GM19240 (cell line): ENCODE data around the gene CNTNAP2.

ENCODE experiments used
- DNase-seq: peaks from one replicate; pipeline ENCODE4 v3.0.0; 2011; ENCODE audit warnings: low spot score; ENCODE audit not compliant: insufficient read length

CNTNAP2 gene

DNA sequence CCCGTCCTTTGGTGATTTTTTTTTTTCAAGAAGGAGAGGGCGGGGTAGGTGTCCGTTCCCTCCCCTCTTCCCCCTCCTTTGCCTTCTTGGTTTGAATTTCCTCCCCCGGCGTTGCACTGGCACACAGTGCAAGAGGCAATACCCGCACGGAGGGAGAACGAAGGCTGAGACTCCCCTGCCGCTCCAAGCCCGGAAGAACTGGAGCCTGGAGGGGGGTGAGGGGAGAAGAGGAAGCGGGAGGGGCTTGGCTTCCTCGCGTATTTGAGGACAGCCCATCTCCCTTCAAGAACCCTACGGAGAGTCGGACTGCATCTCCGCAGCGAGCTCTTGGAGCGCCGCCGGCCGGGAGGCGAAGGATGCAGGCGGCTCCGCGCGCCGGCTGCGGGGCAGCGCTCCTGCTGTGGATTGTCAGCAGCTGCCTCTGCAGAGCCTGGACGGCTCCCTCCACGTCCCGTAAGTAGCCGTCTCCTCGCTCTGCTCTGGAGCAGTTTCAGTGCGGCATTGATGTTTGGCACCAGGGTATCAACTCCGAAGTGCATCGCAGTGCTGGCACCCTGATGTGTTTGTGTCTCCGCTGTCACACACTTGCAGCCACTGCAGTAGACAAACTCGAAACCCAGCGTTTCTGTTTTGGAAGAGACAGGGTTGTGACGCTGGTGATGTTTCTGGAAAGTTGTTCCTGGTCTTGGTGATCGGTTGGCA, at the start of gene CNTNAP2:
Gene CNTNAP2 (plus strand): TSS at position 281 of the 702 bp plus-strand sequence. CDS start 76 bp downstream, at position 357.
- no peak for DNase-seq

GRCh38 chr7:146067880-146068279, 48.7 kb upstream of the CNTNAP2 start:
- DNase-seq: no peak

GRCh38 chr7:146074195-146074765, 42.3 kb upstream of the CNTNAP2 start:
- DNase-seq: no peak

DNA sequence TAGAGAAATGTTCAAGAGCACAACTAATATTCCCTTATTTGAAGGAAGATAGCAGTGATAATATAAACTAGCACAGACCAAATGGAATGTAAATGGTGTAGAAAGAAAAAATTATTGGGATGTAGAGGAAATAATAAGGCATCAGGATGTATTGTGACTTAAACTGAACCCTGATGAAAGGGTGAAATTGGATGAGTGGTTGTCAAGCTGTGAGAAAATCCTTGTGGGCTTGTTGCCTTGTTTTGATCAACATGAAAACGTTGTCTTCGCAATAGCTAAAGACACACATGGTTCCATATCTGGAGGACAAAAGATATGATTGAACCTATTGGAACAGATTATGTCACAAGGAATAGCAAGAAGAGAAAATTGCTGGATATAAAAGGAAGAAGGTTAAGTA, 40.3 kb upstream of the CNTNAP2 start:
- no peak for DNase-seq

- no peak for DNase-seq
These were observed 32.5 kb upstream of the CNTNAP2 start for GRCh38 chr7:146084086-146084485.

- no peak for DNase-seq
These were observed 26.5 kb upstream of the CNTNAP2 start for GRCh38 chr7:146090023-146090645.

GRCh38 chr7:146094356-146094755, 22.2 kb upstream of the CNTNAP2 start:
- DNase-seq: no peak

GRCh38 chr7:146096994-146097393, 19.6 kb upstream of the CNTNAP2 start:
- DNase-seq: no peak

GRCh38 chr7:146106319-146106718, 10.3 kb upstream of the CNTNAP2 start:
- no peak for DNase-seq

DNA sequence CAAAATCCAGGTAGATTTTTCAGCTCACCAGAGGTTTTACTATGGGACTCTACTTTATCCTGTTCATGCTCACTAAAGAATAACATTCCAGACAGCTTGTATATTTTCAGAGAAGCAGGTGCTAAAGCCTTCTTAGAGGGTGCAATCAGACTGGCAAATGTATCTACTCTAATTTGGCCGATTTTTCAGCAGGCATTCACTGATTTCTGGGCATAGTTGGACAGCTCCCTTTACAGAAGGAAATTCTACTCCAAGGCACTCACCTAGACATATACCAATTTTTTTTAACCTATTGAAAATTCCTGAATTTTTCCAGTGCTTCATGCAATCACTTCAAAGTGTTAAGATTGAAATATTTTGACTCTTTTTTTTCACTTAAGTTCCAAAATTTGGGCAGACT, 3.8 kb upstream of the CNTNAP2 start:
- DNase-seq: no peak

- DNase-seq: no peak
These were observed 1.1 kb upstream of the CNTNAP2 start for GRCh38 chr7:146115548-146115850.

DNA sequence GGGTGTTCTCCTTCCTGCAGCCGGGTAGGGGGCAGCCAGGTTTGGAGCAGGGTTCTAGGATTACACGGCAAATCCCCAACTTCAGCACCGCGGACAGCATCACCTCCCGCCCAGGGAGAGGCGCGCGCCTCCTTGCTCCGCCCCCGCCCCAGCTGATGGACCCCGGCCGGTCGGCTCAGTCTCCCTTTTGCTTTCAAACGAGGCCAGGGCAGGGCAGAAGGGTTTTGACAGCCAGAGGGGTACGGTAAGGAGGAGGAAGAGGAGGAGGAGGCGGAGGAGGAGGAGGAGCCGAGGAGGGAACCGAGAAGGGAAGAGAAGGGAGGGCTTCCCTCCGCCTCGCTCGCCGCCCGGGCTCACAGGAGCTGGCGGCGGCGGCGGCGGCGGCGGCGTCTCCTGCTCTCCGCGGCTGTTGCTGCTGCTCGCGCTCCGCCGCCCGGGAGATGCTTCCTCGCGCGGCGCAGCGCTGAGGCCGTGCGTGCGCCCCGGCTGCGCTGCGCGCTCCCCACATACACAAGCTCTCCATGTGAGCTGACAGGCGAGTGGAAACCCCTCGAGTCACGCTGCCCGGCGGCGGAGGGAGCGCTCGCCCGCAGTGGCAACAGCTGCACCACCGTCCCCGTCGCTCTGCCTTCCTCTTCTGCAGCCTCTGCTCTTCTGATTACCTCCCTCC, 615 bp upstream of the CNTNAP2 start:
- DNase-seq: no peak

DNA sequence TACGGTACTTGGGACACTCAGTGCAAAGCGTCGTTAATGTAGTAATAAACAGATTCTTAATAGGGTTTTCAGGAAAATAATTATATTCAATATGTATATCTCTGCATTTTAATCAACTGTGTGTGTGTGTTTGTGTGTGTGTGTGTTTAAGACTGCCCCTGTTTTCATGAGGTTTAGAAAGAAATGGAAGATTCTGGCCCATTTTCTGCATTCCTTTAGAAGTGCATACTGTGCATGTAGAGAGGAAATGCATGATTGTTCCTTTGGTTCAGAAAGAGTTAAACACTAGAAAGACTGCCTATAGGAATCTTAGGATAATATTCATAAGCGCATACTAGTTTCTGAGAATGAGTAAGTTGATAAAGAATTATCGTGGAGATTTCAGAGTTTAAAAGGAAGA, 975 bp downstream of the CNTNAP2 start:
- DNase-seq: no peak

DNA sequence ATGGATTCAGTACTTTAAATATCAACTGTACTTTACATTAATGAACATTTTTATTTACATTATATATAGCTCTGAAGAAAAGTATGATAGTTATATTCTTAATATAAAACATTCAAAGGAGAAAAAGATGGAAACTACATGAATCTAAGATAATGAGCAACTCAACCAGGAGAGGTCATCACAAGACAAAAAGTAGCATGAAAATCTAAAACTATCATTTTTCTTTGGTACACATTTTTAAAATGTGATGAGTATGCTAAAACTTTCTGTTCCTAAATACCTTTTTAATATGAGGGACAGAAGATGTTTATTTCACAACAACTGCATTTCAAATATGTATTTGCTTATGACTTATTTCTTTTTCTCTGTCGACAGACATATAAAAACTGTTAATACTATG, 2.4 kb downstream of the CNTNAP2 start:
- no peak for DNase-seq

GRCh38 chr7:146123715-146124114, 7.1 kb downstream of the CNTNAP2 start:
- no peak for DNase-seq

GRCh38 chr7:146126767-146127509, 10.3 kb downstream of the CNTNAP2 start:
- no peak for DNase-seq

DNA sequence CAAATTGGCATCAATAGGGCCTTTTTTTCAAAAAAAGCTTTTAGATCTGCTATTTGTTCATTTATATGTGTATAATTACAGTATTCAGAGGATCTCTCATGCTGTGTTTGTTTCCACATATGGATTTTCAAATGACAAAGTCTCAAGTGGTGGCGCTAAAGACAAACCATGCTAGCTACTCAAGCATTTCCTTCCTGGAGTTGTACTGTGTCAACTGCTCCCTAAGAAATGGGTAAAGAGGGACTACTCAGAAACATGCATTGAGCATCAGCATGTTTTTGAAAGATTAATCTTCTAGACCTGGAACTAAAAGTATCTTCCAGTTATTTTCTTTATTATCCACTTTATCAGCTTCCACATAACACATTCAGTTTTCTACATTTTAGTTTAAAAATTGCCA, 12.7 kb downstream of the CNTNAP2 start:
- DNase-seq: no peak

DNA sequence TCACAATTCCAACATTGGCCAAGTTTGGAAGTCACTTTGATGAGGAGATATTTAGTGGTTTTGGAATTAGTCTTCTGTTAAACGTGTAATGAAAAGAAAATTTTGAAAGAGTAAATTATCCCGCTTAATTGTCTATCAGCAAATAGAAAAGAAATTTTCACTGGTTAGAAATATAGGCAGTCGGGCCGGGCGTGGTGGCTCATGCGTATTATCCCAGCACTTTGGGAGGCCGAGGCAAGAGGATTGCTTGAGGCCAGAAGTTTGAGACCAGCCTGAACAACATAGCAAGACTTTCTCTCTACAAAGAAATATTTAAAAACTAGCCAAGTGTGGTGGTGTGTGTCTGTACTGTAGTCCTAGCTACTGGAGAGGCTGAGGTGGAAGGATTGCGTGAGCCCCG, 13.4 kb downstream of the CNTNAP2 start:
- no peak for DNase-seq

- no peak for DNase-seq
These were observed 15.1 kb downstream of the CNTNAP2 start for GRCh38 chr7:146131701-146132100.

GRCh38 chr7:146136357-146136875, 19.8 kb downstream of the CNTNAP2 start:
- no peak for DNase-seq

DNA sequence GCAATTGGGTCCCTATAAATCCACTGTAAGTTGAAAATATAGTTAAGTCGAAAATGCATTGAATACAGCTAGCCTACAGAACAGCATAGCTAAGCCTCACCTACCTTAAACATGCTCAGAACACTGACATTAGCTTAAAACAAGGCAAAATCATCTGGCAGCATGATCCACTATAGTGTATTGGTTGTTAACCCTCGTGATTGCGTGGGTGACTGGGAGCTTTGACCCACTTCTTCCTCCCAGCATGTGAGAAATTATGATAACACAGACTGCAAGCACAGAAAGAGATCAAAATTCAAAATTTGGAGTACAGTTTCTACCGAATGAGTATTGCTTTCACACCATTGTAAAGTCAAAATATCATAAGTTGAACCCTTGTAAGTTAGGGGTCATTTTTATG, 22.3 kb downstream of the CNTNAP2 start:
- no peak for DNase-seq
